Heart left ventricle (tissue), 13 donors: ENCODE results near the gene HID1.

ENCODE experiments used
- POLR2A ChIP-seq, 2 donors: fragments of 450-650 bp; IDR thresholded peaks; one replicate each; pipeline ENCODE4 v1.6.1; 2017; ENCODE audit warnings: antibody characterized with exemption in 2 of 2, mild to moderate bottlenecking in 2 of 2, moderate library complexity in 2 of 2
- TF ChIP-seq, protein P1 (sequence below), 12 donors: fragments of 200-600 bp; sonication (generic) in 4 of 12; IDR thresholded peaks; one replicate each; pipeline versions ENCODE4 v1.5.0 to v1.8.0; 2018 to 2022; ENCODE audit warnings: antibody characterized with exemption in 12 of 12, mild to moderate bottlenecking in 5 of 12
- donor health status: ischemic (EF 13 %, LVEDD 7.1; RV severe dilation, severe dysfunction).
- donor health status: DM: no; HTN: yes; CAD: no.
- donor health status: DM: no; HTN: no; CAD: no.
- donor health status: ischemic (EF 25% LVEDD 6.9; RV normal size, moderate dysfunction).
- donor health status: ischemic (EF 25% LVEDD 5.7; RV mildly dilated, moderate dysfunction).
- donor health status: ischemic (EF 35%, LVEDD 5.7; RV mildly dilated, moderate dysfunction).
- donor health status: nonischemic (EF 11% LVEDD 7.7; RV severe dilation, severe dysfunction).
- donor health status: DM: yes; HTN: yes; CAD: no.
- donor health status: PGD.
- donor health status: ischemic (EF 29% LVEDD 5.4; RV normal size, mild dysfunction).
- donor health status: nonischemic (EF 23%, LVEDD 6.1; RV moderate dilation, normal function).

DNA sequence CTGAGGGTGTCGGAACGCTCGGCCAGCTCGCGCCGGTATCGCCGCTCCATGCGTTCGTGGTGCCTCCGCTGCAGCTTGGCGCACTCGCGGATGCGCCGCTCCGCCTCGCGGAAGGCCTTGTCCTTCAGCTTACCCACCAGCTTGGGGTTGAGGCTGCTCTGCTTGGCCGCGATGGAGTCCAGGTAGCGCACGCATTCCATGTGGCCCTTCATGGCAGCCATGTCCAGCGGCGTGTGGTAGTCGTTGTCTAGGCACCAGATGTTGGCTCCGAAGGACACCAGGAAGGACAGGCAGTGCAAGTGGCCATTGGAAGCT is 52.3 kb downstream of the HID1 start:
- TF ChIP-seq, protein P1, sequence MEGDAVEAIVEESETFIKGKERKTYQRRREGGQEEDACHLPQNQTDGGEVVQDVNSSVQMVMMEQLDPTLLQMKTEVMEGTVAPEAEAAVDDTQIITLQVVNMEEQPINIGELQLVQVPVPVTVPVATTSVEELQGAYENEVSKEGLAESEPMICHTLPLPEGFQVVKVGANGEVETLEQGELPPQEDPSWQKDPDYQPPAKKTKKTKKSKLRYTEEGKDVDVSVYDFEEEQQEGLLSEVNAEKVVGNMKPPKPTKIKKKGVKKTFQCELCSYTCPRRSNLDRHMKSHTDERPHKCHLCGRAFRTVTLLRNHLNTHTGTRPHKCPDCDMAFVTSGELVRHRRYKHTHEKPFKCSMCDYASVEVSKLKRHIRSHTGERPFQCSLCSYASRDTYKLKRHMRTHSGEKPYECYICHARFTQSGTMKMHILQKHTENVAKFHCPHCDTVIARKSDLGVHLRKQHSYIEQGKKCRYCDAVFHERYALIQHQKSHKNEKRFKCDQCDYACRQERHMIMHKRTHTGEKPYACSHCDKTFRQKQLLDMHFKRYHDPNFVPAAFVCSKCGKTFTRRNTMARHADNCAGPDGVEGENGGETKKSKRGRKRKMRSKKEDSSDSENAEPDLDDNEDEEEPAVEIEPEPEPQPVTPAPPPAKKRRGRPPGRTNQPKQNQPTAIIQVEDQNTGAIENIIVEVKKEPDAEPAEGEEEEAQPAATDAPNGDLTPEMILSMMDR (IDR thresholded peaks at IDR 0.05): no peak
- TF ChIP-seq POLR2A (IDR thresholded peaks at IDR 0.05): no peak
